BE2C (cell line): ENCODE data around the gene ZBTB46.

Experiments
- DNase-seq: peaks from one replicate; pipeline ENCODE4 v3.0.0-alpha.2; 2020
- H3K27me3 ChIP-seq: fragments of 250-450 bp; sonication (Bioruptor Pico); 2 replicates; pipeline ENCODE4 v1.5.1; 2020; ENCODE audit warnings: mild to moderate bottlenecking
- H3K36me3 ChIP-seq: fragments of 250-450 bp; sonication (Bioruptor Pico); 2 replicates; pipeline ENCODE4 v1.5.1; 2020; ENCODE audit warnings: mild to moderate bottlenecking
- H3K4me1 ChIP-seq: fragments of 250-450 bp; sonication (Bioruptor Pico); 2 replicates; pipeline ENCODE4 v1.5.1; 2020
- H3K4me3 ChIP-seq: 2 replicates; pipeline ENCODE4 v1.5.1; 2011; ENCODE audit warnings: low read depth, low read length
- H3K9me3 ChIP-seq: fragments of 250-450 bp; sonication (Bioruptor Pico); 2 replicates; pipeline ENCODE4 v1.5.1; 2020
- CTCF ChIP-seq: IDR thresholded peaks from 2 replicates; pipeline ENCODE4 v1.5.1; 2012; ENCODE audit warnings: mild to moderate bottlenecking, low read depth, low read length

The ZBTB46 gene

GRCh38 chr20:63834491-63834880 is 3.4 kb upstream of the ZBTB46 start:
- Histone ChIP-seq H3K9me3 (no peaks in the 10 kb centered on the region), H3K36me3 (no peaks in the 10 kb centered on the region), H3K4me3 (no peak overlapping the region), H3K4me1 (peaks cover 4% of the 10 kb centered on the region; the same call in 1 of the 2 replicates), H3K27me3 (peaks cover 22% of the 10 kb centered on the region)
- no peak for DNase-seq
- TF ChIP-seq CTCF = no peak

- Histone ChIP-seq H3K36me3 (no peaks in the 10 kb centered on the region), H3K27me3 (peaks cover 28% of the 10 kb centered on the region), H3K4me1 (peaks cover 4% of the 10 kb centered on the region; the same call in 1 of the 2 replicates), H3K9me3 (no peaks in the 10 kb centered on the region), H3K4me3 (no peak overlapping the region)
- TF ChIP-seq CTCF = no peak
- no peak for DNase-seq
Observed at GRCh38 chr20:63833776-63834490, 2.9 kb upstream of the ZBTB46 start.

GRCh38 chr20:63831993-63832686 is 1.1 kb upstream of the ZBTB46 start:
- DNase-seq = no peak
- no peak for TF ChIP-seq CTCF
- Histone ChIP-seq H3K36me3 (no peaks in the 10 kb centered on the region), H3K9me3 (no peaks in the 10 kb centered on the region), H3K4me3 (no peak overlapping the region), H3K4me1 (peaks cover 4% of the 10 kb centered on the region; the same call in 1 of the 2 replicates), H3K27me3 (peaks cover 32% of the 10 kb centered on the region)

- no peak for DNase-seq
Observed at GRCh38 chr20:63831646-63831992, 555 bp upstream of the ZBTB46 start.

GRCh38 chr20:63829945-63830835 is 874 bp downstream of the ZBTB46 start:
- Histone ChIP-seq H3K4me1 (peaks cover 4% of the 10 kb centered on the region; the same call in 1 of the 2 replicates), H3K36me3 (no peaks in the 10 kb centered on the region), H3K9me3 (no peaks in the 10 kb centered on the region), H3K4me3 (no peak overlapping the region), H3K27me3 (peaks cover 32% of the 10 kb centered on the region)
- DNase-seq = no peak
- TF ChIP-seq CTCF = no peak

More at GRCh38 chr20:63831646-63831992, 555 bp upstream of the ZBTB46 start:
- no peak for TF ChIP-seq CTCF
- Histone ChIP-seq H3K27me3 (peaks cover 32% of the 10 kb centered on the region), H3K4me1 (peaks cover 4% of the 10 kb centered on the region; the same call in 1 of the 2 replicates), H3K9me3 (no peaks in the 10 kb centered on the region), H3K4me3 (no peak overlapping the region; the same call in 1 of the 2 replicates), H3K36me3 (no peaks in the 10 kb centered on the region)
